ENCODE data around the gene SF3A2.
"Not testable (repeated sequence)": the region's sequence is repeated elsewhere in the genome, so short reads cannot be mapped to it uniquely, and the experiment has no call there.

The SF3A2 gene

GRCh38 chr19:2281265-2282061 is 44.8 kb downstream of the SF3A2 start:
- CTCF ChIA-PET, result interaction anchor here (1.0 kb wide), 2 partner anchors 8 to 113 kb away, joined by 3 read pairs; no protein-coding TSS in a partner anchor
- Histone ChIP-seq H3K4me1 (ENCODE audit: control extremely low read depth in 1 of 4, control insufficient read depth in 4 of 4, insufficient read depth in 4 of 4, low read length in 3 of 4) (peaks cover 0 to 34% (median 20%) of the 10 kb centered on the region in 4 experiments), H3K4me3 (ENCODE audit: control insufficient read depth in 1 of 7, extremely low read depth in 1 of 7, insufficient read depth in 4 of 7, low read depth in 2 of 7, low read length in 6 of 7) (peak overlapping the region in 6 of 7 experiments; percentile 19 to 67 (median 54))
- H3K27me3 ChIP-seq (replicated peaks in 2 of 5; ENCODE audit: control insufficient read depth in 4 of 5, insufficient read depth in 5 of 5, low read length in 4 of 5); H3K27ac ChIP-seq (ENCODE audit: insufficient read depth in 1 of 2, low read depth in 1 of 2, low read length in 2 of 2, poor library complexity in 1 of 2, severe bottlenecking in 2 of 2); DNase-seq; H3K36me3 ChIP-seq (ENCODE audit: control insufficient read depth in 4 of 4, insufficient read depth in 4 of 4, low read length in 3 of 4); H3K9me3 ChIP-seq (ENCODE audit: control extremely low read depth in 1 of 5, control insufficient read depth in 4 of 5, insufficient read depth in 2 of 5, low read depth in 1 of 5, low read length in 4 of 5): not testable (repeated sequence)
- 0% methylated on average over 9 of the region's 16 CpGs for WGBS (ENCODE audit: insufficient coverage)
- POLR2A ChIA-PET, result interaction anchor here (0.7 to 1.3 kb wide), 3 partner anchors 18 to 146 kb away, joined by 3 to 5 read pairs (median 4); partner anchors contain the start of gene TIMM13

GRCh38 chr19:2282062-2282861 is 45.6 kb downstream of the SF3A2 start, which contains the start of gene PEAK3:
Gene PEAK3, minus strand, starts transcription at chr19:2282175. Its CDS starts 1,244 bp downstream, at chr19:2280931.
- H3K36me3 ChIP-seq (ENCODE audit: control insufficient read depth in 4 of 4, insufficient read depth in 4 of 4, low read length in 3 of 4), result peaks cover 0 to 1% (median 0%) of the 10 kb centered on the region in 4 experiments
- ChIA-PET POLR2A (interaction anchor here (0.5 to 1.4 kb wide), 6 partner anchors 14 to 145 kb away, joined by 3 to 5 read pairs (median 3); partner anchors contain the start of gene TIMM13), CTCF (interaction anchor here (1.0 to 1.5 kb wide), 4 partner anchors 8 to 112 kb away, joined by 3 to 4 read pairs (median 3); no protein-coding TSS in a partner anchor)
- no peak within 1 kb of the TSS for H3K27ac ChIP-seq (ENCODE audit: insufficient read depth in 1 of 2, low read depth in 1 of 2, low read length in 2 of 2, poor library complexity in 1 of 2, severe bottlenecking in 2 of 2)
- no peaks in the 10 kb centered on the region for H3K9me3 ChIP-seq (ENCODE audit: control extremely low read depth in 1 of 5, control insufficient read depth in 4 of 5, insufficient read depth in 2 of 5, low read depth in 1 of 5, low read length in 4 of 5)
- DNase-seq, result peak in 2 of 3 donors; percentile 74 to 83
- peaks cover 0 to 40% (median 28%) of the 10 kb centered on the region in 4 experiments for H3K4me1 ChIP-seq (ENCODE audit: control extremely low read depth in 1 of 4, control insufficient read depth in 4 of 4, insufficient read depth in 4 of 4, low read length in 3 of 4)
- H3K27me3 ChIP-seq (replicated peaks in 2 of 5; ENCODE audit: control insufficient read depth in 4 of 5, insufficient read depth in 5 of 5, low read length in 4 of 5), result no peaks in the 10 kb centered on the region
- H3K4me3 ChIP-seq (ENCODE audit: control insufficient read depth in 1 of 7, extremely low read depth in 1 of 7, insufficient read depth in 4 of 7, low read depth in 2 of 7, low read length in 6 of 7), result peak within 1 kb of the TSS in 6 of 7 experiments; percentile 19 to 67 (median 54)
- 9% methylated on average over 34 of the region's 41 CpGs for WGBS (ENCODE audit: insufficient coverage)

DNA sequence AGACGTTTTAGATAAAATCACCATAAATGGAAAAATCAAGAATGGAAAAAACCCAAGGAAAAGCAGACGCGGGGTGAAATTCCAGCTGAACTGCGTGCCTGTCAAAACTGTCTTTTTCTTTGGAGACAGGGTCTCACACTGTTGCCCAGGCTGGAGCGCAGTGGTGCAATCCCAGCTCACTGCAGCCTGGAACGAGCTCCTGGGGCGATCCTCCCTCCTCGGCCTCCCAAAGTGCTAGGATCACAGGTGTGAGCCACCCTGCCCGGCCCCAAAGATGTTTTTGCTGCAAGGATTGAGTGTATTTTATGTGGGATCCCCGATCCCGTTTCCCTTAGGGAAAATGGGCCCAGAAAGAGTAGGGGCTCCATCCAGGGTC is 46.2 kb downstream of the SF3A2 start:
- peak overlapping the region in 2 of 7 experiments; percentile 65 to 67 for H3K4me3 ChIP-seq (ENCODE audit: control insufficient read depth in 1 of 7, extremely low read depth in 1 of 7, insufficient read depth in 4 of 7, low read depth in 2 of 7, low read length in 6 of 7)
- no peaks in the 10 kb centered on the region for H3K27me3 ChIP-seq (replicated peaks in 2 of 5; ENCODE audit: control insufficient read depth in 4 of 5, insufficient read depth in 5 of 5, low read length in 4 of 5)
- H3K9me3 ChIP-seq (ENCODE audit: control extremely low read depth in 1 of 5, control insufficient read depth in 4 of 5, insufficient read depth in 2 of 5, low read depth in 1 of 5, low read length in 4 of 5), result no peaks in the 10 kb centered on the region
- H3K4me1 ChIP-seq (ENCODE audit: control extremely low read depth in 1 of 4, control insufficient read depth in 4 of 4, insufficient read depth in 4 of 4, low read length in 3 of 4), result peaks cover 0 to 46% (median 33%) of the 10 kb centered on the region in 4 experiments
- 92% methylated on average over 9 of the region's 11 CpGs for WGBS (ENCODE audit: insufficient coverage)
- no peak for DNase-seq
- ChIA-PET CTCF (interaction anchor here (1.0 to 1.5 kb wide), 3 partner anchors 9 to 36 kb away, joined by 3 to 4 read pairs (median 3); no protein-coding TSS in a partner anchor), POLR2A (interaction anchor here (1.0 to 1.4 kb wide), 3 partner anchors 19 to 111 kb away, joined by 3 to 5 read pairs (median 3); no protein-coding TSS in a partner anchor)
- H3K27ac ChIP-seq (ENCODE audit: insufficient read depth in 1 of 2, low read depth in 1 of 2, low read length in 2 of 2, poor library complexity in 1 of 2, severe bottlenecking in 2 of 2), result no peak overlapping the region
- no peaks in the 10 kb centered on the region for H3K36me3 ChIP-seq (ENCODE audit: control insufficient read depth in 4 of 4, insufficient read depth in 4 of 4, low read length in 3 of 4)

- ChIA-PET POLR2A (interaction anchor here (2.0 kb wide), 1 partner anchor 11 kb away, joined by 6 read pairs; no protein-coding TSS in a partner anchor), CTCF (interaction anchor here (1.5 kb wide), 1 partner anchor 35 kb away, joined by 3 read pairs; no protein-coding TSS in a partner anchor)
- Histone ChIP-seq H3K36me3 (ENCODE audit: control insufficient read depth in 4 of 4, insufficient read depth in 4 of 4, low read length in 3 of 4) (no peaks in the 10 kb centered on the region), H3K4me1 (ENCODE audit: control extremely low read depth in 1 of 4, control insufficient read depth in 4 of 4, insufficient read depth in 4 of 4, low read length in 3 of 4) (peaks cover 0 to 57% (median 45%) of the 10 kb centered on the region in 4 experiments), H3K27me3 (replicated peaks in 2 of 5; ENCODE audit: control insufficient read depth in 4 of 5, insufficient read depth in 5 of 5, low read length in 4 of 5) (no peaks in the 10 kb centered on the region), H3K4me3 (ENCODE audit: control insufficient read depth in 1 of 7, extremely low read depth in 1 of 7, insufficient read depth in 4 of 7, low read depth in 2 of 7, low read length in 6 of 7) (no peak overlapping the region), H3K9me3 (ENCODE audit: control extremely low read depth in 1 of 5, control insufficient read depth in 4 of 5, insufficient read depth in 2 of 5, low read depth in 1 of 5, low read length in 4 of 5) (no peaks in the 10 kb centered on the region), H3K27ac (ENCODE audit: insufficient read depth in 1 of 2, low read depth in 1 of 2, low read length in 2 of 2, poor library complexity in 1 of 2, severe bottlenecking in 2 of 2) (no peak overlapping the region)
- DNase-seq, result peak in 1 of 3 donors; percentile 27
- WGBS (ENCODE audit: insufficient coverage), result 97% methylated on average over 8 of the region's 8 CpGs
These were observed 47.3 kb downstream of the SF3A2 start for GRCh38 chr19:2283835-2284507.

DNA sequence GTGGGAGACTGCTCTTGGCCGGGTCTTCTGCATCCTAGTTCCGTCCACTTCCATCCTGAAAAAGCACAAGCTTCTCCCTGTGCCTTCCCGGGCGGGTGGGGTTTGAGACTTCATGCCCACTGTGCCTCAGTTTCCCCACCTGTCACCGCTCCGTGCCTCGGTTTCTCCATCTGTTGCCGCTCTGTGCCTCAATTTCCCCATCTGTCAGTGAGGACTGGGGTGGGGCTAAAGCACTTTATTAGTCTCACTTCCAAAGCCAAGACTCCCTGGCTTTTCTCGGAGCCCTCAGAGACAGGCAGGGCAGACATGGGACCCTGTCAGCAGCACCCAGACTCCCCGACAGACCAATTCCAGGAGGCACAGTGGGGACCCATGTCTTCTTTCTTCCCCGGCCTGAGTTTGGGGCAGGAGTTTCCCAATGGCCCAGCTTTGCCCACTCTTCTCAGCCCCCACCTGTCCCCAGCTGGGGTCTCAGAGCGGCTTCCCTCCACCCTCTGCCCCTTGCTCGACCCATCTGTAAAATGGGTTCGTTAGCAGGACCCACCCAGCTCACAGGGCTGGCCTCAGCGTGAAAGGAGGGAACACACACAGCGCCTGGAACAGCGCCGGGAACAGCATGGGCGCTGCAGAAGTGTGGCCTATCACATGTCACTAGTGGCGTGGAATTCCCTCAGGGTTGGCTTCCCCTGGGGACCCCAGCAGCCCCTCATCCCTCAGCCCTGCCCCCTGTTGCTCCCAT is 49.9 kb downstream of the SF3A2 start:
- Histone ChIP-seq H3K27me3 (replicated peaks in 2 of 5; ENCODE audit: control insufficient read depth in 4 of 5, insufficient read depth in 5 of 5, low read length in 4 of 5) (no peaks in the 10 kb centered on the region), H3K36me3 (ENCODE audit: control insufficient read depth in 4 of 4, insufficient read depth in 4 of 4, low read length in 3 of 4) (peaks cover 0 to 2% (median under 1%) of the 10 kb centered on the region in 4 experiments), H3K4me3 (ENCODE audit: control insufficient read depth in 1 of 7, extremely low read depth in 1 of 7, insufficient read depth in 4 of 7, low read depth in 2 of 7, low read length in 6 of 7) (no peak overlapping the region), H3K9me3 (ENCODE audit: control extremely low read depth in 1 of 5, control insufficient read depth in 4 of 5, insufficient read depth in 2 of 5, low read depth in 1 of 5, low read length in 4 of 5) (no peaks in the 10 kb centered on the region), H3K4me1 (ENCODE audit: control extremely low read depth in 1 of 4, control insufficient read depth in 4 of 4, insufficient read depth in 4 of 4, low read length in 3 of 4) (peaks cover 0 to 67% (median 66%) of the 10 kb centered on the region in 4 experiments), H3K27ac (ENCODE audit: insufficient read depth in 1 of 2, low read depth in 1 of 2, low read length in 2 of 2, poor library complexity in 1 of 2, severe bottlenecking in 2 of 2) (no peak overlapping the region)
- 97% methylated on average over 20 of the region's 20 CpGs for WGBS (ENCODE audit: insufficient coverage)
- CTCF ChIA-PET, result interaction anchor here (0.9 to 2.7 kb wide), 8 partner anchors 8 to 41 kb away, joined by 3 to 23 read pairs (median 4); no protein-coding TSS in a partner anchor
- peak in 1 of 3 donors; percentile 28 for DNase-seq
- POLR2A ChIA-PET, result interaction anchor here (1.4 to 2.0 kb wide), 2 partner anchors 8 to 43 kb away, joined by 4 to 6 read pairs; no protein-coding TSS in a partner anchor

Measured in common myeloid progenitor, CD34-positive (primary cell).